ENCODE measurements around the gene MTX3.
A peak's percentile ranks its signal among the peaks of the same experiment; 100 is the strongest.

The MTX3 gene, protein sequence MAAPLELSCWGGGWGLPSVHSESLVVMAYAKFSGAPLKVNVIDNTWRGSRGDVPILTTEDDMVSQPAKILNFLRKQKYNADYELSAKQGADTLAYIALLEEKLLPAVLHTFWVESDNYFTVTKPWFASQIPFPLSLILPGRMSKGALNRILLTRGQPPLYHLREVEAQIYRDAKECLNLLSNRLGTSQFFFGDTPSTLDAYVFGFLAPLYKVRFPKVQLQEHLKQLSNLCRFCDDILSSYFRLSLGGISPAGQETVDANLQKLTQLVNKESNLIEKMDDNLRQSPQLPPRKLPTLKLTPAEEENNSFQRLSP

DNA sequence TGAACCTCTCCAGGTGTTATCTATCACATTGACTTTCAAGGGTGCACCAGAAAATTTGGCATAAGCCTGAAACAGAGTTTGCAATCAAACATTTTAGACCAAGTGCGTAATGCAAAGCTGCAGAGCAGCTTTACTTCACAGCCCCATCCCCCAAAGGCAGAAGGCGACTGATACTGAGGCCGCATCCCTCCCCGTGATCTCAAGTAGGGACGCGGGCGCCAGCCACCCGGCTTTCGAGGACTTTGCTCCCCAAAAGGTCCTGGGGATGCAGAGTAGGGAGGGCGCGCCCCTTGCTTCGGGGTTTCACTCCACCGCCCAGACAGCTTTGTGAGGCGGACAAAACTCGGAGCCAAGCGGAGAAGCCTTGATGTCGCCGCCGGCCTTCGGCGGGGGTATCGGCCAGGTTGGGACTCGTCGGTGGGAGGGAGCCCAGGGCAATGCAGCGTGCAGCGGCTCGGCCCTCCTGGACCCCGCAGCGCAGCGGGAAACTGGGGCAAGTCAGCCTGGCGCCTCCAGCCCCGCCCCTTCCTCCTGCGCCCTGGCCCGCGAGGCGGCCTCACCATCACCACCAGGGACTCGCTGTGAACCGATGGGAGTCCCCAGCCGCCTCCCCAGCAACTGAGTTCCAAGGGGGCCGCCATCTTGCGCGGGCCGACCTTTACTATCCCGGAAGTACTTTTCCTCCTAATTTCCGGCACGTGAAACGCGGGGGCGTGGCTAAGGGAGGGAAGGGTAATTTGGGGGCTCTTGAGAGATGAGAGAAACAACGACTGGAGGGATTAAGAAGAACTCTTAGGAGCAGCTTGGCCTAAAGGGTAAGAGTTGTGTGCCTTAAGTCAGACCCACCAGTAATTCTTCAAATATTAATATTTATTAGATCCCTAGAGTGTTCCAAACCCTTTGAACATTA lies at the start of gene MTX3:
TSS of gene MTX3 (minus strand) at position 665 of the 910 bp plus-strand sequence. CDS start at position 641, 24 bp downstream.
- DNase-seq, result peak; percentile 33 to 91 (median 74)

DNA sequence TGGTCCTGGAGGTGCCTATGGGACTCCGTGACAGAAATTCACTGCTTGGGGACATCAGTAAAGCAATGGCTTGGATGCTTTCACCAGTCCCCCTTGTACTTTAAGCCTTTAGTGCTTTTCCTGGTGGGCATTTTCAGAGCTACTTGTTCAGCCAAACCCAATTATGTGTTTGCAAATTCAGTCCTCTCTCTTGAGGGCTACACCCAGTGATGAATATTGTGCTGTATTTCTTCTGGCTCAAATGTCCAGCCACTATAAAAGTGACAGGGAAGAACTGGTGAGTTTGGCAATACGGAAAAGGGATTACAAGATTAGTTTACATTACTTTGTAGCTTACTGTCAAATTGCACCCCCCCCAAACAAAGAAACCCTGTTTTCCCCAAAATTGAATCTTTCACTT lies 48.6 kb upstream of the MTX3 start:
- no peak for DNase-seq

DNA sequence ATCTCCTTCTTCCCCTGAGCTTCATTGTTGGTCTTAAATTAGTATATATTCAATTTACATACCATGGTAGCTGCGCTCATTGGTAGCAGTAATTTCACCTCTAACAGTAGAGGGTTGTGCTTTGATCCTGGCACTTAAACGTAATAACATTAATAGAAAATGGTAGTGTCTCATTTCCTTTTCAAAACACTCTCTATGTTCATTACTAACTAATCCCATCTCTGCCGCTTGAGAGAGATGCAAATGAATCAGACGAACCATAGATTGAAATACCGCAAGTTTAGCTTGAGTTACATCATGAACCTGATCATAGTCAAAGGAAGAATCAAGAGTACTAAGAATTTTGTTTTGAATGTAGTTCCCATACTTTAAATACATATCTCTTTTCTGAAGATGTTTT lies 46.3 kb upstream of the MTX3 start:
- no peak for DNase-seq

DNA sequence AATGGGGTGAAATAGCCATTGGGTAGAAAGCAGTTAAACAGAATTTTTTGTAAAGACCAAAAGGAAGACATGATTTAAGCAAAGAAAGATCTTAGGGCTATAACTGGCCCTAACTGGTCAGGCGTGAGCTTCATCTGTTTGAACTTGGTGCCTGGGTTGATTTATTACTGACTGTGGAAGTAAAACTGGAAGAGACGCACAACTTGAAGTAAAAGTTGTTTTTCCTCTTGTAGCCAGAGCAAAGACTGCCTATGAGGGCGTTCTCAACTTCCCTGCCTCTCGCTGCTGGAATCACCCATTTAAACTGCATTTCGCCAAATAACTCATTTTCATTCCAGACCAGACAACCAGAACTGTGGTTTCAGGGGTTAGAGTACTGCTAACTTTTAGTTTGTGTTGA lies 45.6 kb upstream of the MTX3 start:
- no peak for DNase-seq

DNA sequence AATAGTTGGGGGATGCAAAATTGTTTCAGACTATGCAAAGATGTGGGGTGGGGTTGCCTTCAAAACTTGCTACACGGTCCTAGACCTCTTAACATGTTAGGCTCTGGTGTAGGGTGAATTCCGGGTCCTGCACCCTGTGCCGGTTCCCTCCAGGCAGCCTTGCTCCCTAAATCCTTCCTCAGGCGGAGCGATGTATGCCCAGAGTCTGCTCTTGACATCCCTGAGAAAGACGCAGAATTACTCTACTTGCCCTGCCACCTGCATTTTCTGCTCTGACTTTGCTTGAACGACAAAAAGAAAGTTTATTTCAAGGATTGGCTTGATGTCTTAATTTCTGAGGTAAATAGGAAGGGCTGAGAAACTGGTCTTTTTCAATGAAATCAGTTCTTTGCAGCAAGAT lies 44.8 kb upstream of the MTX3 start:
- no peak for DNase-seq

DNA sequence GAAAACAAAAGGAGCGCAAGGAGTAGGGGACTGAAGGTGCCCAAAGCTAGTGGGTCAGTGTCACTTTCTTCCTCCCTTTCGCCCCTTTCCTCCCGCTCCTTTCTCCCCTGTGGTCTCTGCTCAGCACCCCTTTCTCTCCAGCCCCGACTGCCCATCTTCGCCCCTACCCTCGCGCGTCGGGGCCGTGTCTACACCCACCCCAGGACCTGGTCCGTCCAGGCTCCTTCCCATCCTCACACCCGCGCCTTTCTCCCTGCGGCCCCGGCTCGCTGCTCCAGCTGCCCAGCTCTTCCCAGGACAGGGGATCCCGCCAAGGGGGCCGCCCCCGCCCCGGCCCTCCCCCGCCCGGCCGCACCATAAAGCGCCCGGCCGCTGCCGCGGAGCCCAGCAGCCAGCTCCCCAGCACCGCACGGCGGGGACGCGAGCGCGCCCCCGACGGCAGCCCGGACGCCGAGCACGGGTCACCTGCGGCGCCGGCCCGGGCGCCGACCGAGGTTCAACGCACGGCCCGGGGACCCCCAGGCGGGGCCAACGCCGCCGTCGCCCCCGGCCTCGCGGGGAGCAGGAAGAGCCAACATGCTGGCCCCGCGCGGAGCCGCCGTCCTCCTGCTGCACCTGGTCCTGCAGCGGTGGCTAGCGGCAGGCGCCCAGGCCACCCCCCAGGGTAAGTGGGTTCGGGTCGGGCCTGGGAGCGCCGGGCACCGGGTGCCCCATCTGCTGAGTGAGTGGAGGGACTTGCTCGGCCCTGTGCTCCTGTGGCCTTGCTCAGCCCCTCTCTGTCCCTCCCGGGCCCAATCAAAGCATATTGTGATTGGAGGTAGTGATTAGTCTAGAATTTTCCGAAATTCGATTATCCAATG lies 44.1 kb upstream of the MTX3 start, which contains the start of gene THBS4:
TSS of gene THBS4 (plus strand) at position 387 of the 860 bp plus-strand sequence. CDS start at position 577, 190 bp downstream.
- DNase-seq, result peak in 4 of 58 donors; percentile 2 to 7 (median 4)

DNA sequence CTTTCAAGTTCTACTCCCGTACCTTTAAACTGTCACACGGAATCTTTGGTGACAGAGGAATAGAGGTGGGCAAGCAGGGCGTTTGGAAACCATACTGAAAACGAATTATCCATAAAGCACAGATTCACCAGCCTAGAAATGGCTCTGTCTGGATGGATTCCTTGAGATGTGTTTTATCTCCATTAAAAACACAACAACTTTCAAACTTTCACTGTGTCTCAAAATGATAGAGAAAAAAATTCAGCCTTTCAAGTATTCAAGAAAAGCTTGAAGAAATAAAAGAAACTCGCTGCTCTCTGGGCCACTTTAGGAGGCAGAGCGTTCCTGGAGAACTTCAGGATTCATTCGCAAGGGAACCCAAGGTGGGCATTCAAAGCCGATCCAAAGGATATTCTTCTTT lies 43.5 kb upstream of the MTX3 start:
- no peak for DNase-seq

DNA sequence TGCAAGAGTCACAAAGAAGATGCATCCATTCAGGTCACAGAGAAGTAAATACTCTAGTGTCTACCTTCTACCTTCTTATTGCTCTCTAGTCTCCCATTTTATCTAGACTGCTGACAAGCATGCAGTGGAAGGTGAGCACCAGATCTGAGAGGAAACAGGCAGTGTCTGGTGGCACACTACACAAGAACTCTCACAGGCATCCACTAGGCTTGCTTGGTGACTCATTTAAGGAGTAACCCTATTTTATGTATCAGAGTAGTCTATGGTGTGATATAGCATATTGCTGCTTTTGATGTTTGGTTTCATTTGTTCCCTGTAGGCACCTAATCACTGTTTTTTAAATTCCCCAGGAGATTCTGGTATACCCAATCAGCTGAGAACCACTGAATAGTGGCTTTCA lies 42.5 kb upstream of the MTX3 start:
- DNase-seq, result no peak

DNA sequence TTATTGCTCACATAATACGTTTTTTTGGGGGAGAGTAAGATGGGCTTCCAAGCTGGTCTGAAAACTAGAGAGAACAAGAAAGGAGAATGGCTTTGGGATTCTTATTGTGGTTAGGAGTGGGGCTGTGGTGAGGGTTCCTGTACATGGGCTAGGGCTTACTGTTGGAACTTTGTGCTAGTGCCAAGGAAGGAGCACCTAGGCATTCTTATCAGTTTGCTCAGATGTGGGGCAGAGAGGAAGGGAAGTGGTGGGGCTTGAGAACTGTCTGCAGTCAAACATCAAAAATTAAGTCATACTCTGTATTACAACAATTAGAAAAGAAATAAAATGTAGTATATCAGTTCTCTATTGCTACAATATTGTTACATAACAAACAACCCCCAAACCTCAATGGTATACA lies 40.0 kb upstream of the MTX3 start:
- DNase-seq, result no peak

DNA sequence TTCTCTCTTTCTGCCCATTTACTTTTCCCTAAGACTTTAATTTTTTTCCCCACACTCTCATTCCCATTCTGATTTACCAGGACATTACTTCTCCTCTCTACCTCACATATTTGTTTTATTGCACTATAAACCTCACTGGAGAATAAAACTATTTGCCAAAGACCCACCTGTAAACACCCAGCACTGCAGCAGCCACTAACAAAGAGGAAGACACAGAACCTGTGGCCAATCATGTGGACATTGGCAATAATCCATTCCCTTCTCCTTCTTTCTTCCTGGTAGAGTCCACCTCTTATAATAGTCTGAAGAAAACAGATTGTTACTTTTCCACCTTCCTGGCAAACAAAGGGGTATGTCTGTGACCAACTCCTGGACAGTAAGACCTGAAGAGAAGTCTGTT lies 35.8 kb upstream of the MTX3 start:
- no peak for DNase-seq

DNA sequence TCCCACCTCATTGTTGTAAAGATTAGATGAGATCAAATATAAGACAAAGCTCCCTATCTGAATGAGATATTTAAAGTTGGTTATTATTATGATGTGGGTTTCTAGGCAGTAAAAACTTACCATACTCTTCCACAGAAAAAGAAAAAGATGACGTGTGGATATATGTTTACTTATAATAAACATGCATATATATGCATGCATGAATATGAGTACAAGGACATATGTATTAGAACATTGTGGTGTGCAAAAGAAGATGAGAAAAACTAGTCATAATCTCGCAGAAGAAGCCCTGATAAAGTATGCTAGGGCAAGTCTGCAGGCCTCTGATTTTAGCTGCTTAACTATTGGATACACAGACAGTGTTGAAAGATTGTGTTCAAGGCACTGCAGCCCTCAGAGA lies 34.0 kb upstream of the MTX3 start:
- DNase-seq, result no peak

DNA sequence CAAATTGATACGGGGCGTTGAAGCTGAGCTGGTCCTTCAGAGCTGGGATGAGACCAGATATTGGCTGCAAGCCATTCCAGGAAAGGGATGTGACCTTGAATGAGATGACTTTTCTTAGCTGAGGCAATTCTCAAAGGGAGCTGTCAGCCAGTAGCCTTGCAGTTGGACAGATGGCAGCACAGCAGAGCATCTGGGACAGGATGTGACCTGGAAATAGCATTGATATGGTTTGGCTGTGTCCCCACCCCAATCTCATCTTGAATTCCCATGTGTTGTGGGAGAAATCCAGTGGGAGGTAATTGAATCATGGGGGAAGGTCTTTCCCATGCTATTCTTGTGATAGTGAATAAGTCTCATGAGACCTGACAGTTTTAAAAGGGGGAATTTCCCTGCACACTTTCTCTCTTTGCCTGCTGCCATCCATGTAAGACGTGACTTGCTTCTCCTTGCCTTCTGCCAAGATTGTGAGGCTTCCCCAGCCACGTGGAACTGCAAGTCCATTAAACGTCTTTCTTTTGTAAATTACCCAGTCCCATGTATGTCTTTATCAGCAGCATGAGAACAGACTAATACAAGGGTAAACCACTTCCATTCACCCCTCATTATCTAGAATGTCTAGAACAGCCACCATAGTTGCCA lies 19.8 kb upstream of the MTX3 start:
- no peak for DNase-seq

DNA sequence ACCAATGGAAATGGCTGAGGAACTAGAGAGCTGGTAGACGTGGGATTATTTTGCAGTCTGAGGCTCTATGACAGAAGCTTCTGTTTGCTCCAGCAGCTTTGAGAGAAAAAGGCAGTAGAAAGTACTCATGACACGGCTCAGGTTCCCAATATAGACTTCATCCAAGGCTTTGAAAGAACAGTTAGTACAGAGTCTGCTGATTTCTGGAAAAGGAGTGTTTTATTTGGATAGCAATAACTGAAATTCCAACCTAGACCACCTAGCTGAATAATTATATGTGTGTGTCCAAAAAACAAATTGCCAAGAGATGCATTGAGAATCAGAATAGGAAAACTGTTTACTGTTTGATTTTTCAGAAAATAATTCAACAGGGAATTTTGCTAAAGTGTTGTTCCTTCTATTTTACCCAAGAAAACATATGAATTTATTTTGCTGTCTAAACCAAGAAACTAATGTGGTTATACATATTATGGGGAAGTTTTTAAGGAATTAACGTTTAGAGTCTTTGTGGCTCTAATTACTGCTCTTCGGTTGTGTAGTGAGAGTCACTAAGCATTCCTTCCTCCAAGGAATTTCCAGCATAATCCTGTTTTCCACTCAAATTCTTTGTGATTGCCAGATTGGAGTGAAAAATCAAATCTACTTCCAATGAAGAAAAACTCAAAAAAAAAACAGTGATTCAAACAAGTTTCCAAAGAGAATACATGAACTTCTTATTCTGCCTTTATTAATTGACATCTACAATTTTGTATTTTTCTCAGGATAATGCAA lies 18.1 kb upstream of the MTX3 start:
- peak in 4 of 58 donors; percentile 1 to 57 (median 24) for DNase-seq

DNA sequence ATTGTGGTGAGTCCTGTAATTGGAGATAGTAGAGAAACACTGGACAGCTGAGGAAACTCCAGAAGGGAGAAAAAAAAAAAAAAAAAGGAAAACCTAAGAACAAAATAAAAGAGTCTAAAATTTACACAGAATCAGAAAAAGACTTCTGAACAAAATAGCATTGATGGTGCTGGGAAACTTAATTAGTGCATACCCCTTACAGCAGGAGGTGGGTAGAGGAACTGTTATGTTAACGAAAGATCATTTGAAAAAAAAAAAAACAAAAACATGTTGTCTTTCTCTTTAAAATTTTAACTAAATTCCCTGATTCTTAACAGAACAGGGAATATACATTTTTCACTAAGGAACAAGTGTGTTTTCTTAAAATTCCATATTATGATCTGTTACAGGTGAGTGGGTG lies 11.6 kb upstream of the MTX3 start:
- no peak for DNase-seq

DNA sequence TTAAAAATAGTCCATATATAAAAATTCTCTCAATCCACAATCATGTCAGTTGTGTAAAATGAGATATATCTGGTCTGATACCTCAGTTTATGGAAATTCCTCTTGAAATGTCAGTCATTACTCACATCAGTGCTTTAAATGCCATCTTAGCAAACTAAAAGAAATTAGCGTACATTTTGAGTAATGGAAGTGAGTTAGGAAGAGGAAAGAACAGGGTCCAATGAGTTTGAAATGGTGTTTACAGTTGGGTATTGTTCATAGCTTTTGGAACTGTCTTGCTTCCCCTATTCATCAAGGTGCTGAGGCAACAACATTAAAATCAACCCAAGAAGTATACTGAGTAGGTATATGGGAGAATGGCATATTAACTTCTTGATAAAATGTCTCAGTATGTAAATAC lies 8.7 kb upstream of the MTX3 start:
- no peak for DNase-seq

DNA sequence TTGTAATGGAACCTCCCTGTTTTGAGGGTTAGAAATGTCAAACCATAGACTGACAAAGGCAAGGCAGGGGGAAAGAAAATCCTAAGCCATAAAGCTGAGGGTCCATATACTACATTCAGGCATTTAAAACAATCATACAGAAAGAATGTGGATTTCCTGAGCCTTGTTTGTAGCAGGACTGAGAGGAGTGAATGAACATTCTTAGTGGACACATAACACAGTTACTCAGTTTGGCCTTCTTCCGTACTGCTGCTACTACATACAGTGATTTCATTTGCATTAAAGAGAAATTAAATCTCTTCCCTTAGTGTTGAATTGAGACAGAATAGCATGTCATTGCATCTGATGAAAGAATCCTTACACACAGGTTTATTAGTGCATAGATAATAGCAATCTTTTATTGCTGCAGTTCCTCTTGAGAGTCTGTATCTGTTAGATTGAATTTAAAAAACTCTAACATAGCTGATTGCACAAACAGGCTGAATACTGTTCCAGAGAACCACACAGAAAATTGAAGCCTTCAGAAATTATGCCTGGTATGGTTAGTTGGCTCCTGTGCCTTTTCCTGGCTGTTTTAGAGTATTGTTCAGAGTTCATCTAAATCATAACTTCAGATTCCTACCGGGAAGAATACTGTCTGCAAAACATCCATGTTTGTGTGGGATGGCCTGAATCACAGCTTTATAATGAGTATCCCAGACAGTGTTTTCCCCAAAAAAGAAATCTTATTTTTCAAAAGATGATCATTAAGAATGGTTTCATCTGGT lies 2.0 kb upstream of the MTX3 start:
- no peak for DNase-seq

DNA sequence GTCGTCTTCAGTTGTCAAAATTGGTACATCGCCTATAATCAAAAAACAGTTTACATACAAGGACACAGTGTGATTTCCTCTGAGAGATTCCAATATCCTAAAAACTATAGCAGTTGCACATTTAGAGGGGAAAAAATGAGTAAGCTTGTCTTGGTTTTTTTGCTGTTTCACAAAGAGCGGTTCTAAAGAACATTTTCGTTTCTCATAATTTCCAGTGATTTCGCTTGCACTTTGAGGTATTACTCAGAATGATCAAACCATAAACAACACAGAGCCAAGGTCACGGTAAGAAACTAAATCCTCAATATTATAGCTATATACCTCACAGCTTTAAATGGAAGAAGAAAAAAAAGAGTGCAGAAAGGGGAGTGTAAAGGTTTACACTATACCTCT lies 861 bp downstream of the MTX3 start:
- DNase-seq, result no peak

DNA sequence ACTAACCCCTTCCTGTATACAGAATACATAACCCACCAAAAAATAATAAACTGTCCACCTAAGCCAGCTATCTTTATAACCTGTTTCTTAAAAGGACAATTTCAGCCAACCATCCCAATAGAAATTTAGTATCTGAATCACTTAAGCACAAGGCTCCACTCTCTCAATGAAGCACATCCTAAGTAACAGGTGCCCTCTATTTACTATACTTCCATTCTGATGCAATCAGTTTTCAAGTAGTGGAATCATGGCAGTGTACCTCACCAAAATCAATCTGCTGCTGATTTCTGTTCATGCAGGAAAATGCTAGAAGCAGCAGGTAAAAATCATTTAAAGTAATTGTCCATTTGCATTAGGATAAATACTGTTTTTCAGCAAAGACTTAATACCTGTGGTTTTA lies 4.8 kb downstream of the MTX3 start:
- no peak for DNase-seq

DNA sequence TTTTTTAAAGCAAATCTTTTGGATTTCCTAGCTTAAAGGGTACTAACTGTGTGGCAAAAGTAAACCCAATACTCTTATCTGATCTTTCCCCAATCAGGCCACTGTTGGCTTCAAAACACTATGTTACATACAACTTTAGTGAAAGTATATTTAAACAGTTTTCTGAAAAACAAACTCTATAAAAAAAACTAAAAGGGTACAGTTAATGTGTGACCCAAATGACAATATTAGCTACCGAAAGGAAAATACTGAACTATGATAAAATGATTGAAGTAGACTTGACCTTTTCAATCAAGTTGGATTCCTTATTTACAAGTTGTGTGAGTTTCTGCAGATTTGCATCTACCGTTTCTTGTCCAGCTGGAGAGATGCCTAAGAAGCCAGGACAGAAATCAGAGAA lies 5.8 kb downstream of the MTX3 start:
- no peak for DNase-seq

Data from anterior cingulate cortex (tissue), 58 donors.